Sciatic nerve (tissue), 2 donors: ENCODE results near the gene VPS33B. TPM values are rescaled to one million over a fixed set of nuclear protein-coding genes. Genes with fewer than 3 reads are reported as not detected.
"Not testable (repeated sequence)": the region's sequence is repeated elsewhere in the genome, so short reads cannot be mapped to it uniquely, and the experiment has no call there.

Source experiments
- ATAC-seq: fragments of 200-7000 bp; cut with Tn5 transposase; one replicate; pipeline ENCODE4 v1.9.1; 2020; ENCODE audit warnings: mild to moderate bottlenecking, moderate library complexity
- DNase-seq: peaks from one replicate; pipeline ENCODE4 v3.0.0-alpha.2; 2020; ENCODE audit warnings: low spot score
- intact Hi-C: fragments of 100-400 bp; cut with DNase I; formaldehyde crosslinking; loops from one replicate; pipeline ENCODE4 v1.14.2; 2022
- total RNA-seq: library from RNA; stranded (reverse); fragmentation: NEBNext Ultra II Directional; extraction: Animal tissue kit (Norgen Biotek cat#: 25700); gene quantifications from one replicate; pipeline ENCODE4 v1.2.1, GENCODE V29; 2021
- donor health status: DM: no; HTN: no; CAD: no.
- donor health status: DM: no; HTN: no; CAD: no.

The VPS33B gene
- total RNA-seq, 1 donor from 2014 or later, result 13.0 TPM

DNA sequence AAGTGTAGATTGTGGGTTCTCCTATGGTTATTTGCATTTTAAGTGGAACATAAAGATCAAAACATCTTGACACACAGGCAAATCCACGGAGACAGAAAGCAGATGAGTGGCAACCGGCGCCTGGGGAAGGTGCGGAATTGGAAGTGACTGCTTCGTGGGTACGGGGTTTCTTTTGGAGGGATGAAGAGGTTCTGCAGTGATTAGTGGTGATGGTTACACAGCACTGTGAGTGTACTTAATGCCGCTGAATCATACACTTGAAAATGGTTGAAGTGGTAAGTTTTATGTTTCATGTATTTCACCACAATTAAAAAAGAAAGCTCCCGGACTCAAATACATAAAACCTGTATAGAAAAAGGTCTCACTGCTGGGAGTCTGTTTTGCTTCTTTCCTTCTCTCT lies 18.5 kb upstream of the VPS33B start:
- ATAC-seq, result no peak
- DNase-seq, result no peak
- intact Hi-C loops, result no loop called here

DNA sequence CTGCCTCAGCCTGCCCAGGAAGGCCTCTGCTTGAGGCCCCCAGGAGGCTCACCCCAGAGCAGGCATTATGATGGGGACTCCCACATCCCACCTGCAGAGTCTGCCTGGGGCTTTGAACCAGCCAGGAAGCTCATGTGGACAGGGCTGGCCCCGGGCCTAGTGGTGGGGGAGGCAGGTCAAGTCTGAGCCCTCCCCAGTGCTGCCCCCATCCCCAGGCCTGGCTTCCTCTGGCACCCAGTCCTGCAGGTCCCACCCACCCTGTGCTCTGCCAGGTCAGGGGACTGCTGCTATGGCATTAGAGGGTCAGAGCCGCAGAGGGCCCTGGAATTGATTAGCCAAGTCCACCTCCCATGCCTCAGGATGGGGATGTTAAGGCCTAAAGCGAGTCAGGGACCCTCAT lies 17.6 kb upstream of the VPS33B start:
- intact Hi-C loops, result no loop called here
- ATAC-seq, result peak; percentile 10
- no peak for DNase-seq

DNA sequence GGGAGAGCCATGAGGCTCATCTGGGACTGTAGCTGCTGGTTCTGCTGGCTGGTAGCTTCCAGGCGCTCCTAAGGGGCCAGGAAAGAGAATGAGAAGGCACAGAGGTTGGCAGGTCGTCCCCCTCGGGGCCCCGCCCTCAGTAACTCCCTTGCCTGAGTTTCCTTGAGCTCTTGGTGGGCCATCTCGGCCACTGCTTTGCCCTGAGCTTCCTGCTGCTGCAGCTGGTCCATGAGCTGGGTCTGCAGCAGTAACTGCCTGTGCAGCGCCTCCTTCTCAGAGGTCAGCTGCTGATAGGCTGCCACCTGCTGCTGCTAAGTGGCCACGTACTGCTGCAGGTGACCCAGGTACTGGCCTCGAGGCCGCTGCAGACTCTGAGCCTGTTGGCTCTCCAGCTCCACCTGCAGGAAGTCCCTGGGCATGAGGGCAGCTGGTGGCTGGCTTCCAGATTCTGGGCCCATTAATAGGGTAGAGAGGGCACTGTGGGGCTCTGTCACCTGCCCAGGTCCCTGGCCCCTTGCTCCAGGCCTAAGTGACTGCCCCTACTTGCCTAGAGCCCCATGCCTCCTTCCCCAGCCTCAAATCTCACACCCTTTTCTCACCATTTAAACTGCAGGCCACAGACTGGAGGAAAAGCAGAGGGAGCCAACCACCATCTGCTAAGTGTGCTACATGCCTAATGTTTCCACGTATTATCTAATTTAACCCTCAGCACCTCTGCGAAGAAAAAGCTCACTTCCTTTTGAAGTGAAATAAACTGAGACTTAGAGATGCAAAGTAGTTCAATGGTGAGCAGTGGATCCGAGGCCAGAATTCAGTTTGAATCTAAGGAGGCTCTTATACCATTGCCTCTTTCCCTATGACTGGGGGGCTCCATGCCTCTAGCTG lies 10.8 kb upstream of the VPS33B start:
- intact Hi-C loops, result no loop called here
- no peak for ATAC-seq
- DNase-seq, result no peak

DNA sequence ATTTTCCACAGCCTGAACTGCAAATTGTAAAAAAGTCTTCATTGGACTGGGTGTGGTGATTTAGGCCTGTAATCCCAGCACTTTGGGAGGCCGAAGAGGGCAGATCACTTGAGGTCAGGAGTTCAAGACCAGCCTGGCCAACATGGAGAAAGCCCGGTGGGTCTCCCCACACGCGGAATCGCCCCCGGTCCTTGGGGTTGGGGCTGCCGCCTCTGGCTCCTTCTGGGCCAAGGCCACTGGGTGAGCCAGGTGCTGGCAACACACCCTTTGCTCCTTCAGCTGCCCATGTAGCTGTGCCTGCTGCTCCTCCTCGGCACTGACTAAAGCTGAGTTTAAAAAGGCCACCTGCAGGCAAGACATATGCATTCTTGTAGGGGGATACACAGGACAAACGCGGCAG lies 9.4 kb upstream of the VPS33B start:
- no peak for ATAC-seq
- intact Hi-C loops, result no loop called here
- no peak for DNase-seq

DNA sequence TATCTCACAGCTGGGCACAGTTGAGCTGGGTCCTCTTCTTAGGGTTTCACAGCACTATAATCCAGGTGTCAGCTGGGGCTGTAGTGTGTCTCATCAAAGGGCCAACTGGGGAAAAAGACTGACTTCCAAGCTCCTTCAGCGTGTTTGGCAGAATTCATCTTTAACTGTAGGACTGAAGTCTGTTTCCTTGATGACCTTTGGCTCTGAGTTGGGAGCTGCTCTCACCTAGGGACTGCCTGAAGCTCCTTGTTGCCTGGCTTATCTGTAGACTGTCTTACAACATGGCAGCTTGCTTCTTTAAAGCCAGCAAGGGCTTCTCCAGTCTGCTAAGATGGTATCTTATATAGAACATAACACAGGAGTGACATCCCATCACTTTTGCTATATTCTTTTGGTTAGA lies 5.3 kb upstream of the VPS33B start:
- ATAC-seq (no peak), DNase-seq (no peak)
- intact Hi-C loops, result no loop called here

DNA sequence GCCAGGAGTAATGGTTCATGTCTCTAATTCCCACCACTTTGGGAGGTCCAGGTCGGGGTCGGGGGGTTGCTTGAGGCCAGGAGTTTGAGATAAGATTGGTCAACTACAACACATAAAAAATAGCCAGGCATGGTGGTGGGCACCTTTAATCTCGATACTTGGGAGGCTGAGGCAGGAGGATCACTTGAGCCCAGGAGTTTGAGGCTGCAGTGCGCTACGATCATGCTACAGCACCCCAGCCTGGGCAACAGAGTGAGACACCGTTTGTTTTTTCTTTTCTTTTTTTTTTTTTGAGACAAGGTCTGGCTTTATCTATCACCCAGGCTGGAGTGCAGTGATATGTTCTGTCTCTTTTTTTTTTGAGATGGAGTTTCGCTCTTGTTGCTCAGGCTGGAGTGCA lies 1.3 kb upstream of the VPS33B start:
- DNase-seq (no peak), ATAC-seq (no peak)
- intact Hi-C loops, result no loop called here

DNA sequence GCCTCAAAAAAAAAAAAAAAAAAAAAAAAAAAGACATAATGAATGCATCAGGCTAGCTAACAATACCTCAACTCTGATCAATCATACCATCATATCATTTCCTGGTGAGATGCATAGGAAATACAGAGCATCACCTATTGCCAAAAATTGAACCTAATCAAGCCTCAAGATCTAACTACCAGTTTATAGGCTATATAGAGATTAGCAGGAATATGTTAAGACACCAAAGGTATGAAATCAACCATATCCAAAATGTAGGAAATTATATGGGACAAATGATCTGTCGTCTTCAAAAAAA lies 387 bp upstream of the VPS33B start:
- no peak for ATAC-seq
- DNase-seq, result no peak
- intact Hi-C loops, result no loop called here

DNA sequence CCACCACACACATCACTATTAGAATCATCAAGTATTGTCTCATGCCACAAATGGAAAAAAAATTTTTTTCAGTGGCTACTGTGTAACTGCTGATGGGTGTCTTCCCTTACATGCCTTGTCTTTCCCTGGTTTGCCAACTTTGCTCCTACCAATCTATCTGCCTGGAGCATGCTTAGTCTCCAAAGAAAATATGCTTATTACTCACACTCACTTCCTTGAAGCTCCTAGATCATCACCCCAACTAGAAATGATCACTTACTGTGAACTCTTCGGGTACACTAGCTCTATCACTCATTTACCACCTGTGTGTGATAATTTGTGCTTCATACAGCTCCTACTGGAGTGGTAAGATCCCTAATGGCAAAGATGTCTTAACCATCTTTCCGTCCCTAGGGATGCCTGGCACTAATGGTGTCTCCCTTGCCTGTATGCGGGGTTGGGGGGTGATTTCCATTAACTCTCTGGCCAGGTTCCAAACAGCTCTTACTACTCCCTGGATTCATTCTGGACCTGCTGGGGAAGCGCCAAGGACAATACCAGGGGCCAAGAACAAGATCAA lies 799 bp downstream of the VPS33B start:
- DNase-seq (no peak), ATAC-seq (no peak)
- intact Hi-C loops, result no loop called here

DNA sequence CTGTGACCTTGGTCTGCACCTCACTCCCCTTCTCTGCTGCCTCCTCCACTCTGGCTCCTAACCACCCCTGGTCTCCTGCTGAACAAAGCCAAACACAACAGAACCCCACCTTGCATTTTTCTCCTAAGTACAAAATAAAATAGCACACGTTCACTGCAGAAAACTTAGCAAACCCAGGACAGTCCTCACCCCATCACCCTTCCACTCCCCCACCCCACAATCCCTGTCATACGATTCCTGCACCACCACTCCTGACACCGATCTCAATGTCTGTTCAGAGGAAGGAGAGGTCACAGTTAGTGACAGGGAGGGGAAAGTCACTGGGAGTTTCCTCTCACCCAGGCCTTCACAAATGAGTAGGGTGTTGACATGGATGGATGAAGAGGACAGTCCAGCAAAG lies 4.2 kb downstream of the VPS33B start:
- no peak for DNase-seq
- intact Hi-C loops, result no loop called here
- no peak for ATAC-seq

DNA sequence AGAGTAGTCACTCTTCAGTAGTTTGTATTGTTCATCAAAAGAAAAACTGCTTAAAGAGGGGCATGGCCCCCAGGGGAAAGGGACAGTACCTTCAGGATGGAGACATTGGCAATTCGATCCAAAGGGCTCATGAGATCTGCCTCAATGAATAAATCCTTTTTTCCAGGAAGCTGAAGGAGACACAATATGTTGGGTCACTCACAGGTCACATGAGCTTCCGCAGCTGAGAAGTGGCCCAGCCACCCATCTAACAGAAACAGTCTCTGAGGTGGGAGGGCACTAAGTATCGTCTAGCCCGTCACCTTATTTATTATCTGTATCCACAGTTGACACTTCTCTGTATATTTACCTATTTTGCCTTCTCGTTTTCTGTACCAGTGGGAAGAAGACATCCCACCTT lies 4.7 kb downstream of the VPS33B start:
- DNase-seq, result no peak
- intact Hi-C loops, result no loop called here
- ATAC-seq, result no peak

DNA sequence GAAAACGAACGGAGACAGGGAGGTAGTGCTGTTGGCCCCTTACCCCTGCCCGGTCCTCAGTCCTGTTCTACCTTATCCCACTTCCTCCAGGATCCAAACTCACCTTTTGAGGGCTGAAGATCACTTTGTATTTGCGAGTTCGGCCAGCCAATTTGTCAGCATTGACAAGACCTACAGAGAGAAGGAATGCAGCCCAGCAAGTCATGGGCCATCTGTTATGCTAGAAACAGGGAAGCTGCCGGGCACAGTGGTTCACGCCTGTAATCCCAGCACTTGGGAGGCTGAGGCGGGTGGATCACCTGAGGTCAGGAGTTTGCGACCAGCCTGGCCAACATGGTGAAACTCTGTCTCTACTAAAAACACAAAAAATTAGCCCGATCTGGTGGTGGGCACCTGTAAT lies 8.7 kb downstream of the VPS33B start:
- DNase-seq, intact Hi-C loops, ATAC-seq: not testable (repeated sequence)

DNA sequence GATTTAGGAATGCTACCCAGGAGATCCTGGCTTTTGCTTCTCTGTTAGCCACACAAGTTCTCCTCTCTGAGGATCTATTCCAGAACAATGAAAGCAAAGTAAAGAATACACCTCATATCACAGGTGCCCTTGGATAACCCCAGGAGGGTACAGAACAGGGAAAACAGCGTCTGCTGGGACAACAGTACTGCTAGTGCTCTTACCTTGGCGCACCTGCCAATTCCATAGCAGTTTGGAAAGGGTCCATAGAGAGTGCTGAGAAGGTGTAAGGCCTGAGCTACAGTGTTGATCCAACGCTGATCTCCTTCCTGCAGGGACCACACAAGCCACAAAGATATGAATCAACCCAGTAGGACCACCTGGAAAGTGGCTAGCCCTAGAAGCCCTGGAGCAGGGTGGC lies 15.1 kb downstream of the VPS33B start:
- ATAC-seq, result no peak
- no peak for DNase-seq
- intact Hi-C loops, result no loop called here

DNA sequence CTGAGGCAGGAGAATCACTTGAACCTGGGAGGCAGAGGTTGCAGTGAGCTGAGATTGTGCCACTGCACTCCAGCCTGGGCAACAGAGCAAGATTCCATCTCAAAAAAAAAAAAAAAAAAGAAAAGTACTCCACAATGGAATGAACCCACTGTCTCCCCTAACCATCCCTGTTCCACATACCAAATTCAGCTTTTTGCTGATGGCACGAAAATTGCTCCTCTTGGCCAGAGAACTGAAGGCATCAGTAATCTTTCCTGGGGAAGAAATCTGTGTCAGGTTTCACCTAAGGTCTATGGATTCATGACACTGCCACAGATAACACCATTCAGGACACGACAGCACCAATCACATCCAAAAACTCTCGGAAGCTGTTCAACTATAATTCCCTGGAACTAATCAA lies 21.2 kb downstream of the VPS33B start:
- ATAC-seq, result no peak
- intact Hi-C loops, result no loop called here
- DNase-seq, result no peak

DNA sequence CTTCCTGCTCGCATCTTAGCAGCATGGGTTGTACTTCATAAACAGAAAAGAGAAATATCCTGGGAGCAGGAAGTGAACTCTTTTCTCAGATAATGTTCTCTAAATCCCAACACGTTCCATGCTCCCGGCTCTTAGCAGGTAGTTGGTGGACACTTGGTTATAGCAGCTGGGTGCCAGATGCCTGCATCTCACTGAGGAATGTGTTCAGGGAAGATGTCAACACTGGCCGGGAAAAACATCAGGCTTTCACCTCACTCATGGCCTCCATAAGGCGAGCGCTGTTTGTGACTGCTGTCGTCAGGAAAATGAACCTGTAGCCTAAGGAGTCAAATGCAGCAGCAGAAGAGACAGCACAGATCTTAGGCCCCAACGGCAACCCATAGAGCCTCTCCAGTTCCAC lies 23.7 kb downstream of the VPS33B start:
- ATAC-seq (no peak), DNase-seq (no peak)
- intact Hi-C loops, result no loop called here

DNA sequence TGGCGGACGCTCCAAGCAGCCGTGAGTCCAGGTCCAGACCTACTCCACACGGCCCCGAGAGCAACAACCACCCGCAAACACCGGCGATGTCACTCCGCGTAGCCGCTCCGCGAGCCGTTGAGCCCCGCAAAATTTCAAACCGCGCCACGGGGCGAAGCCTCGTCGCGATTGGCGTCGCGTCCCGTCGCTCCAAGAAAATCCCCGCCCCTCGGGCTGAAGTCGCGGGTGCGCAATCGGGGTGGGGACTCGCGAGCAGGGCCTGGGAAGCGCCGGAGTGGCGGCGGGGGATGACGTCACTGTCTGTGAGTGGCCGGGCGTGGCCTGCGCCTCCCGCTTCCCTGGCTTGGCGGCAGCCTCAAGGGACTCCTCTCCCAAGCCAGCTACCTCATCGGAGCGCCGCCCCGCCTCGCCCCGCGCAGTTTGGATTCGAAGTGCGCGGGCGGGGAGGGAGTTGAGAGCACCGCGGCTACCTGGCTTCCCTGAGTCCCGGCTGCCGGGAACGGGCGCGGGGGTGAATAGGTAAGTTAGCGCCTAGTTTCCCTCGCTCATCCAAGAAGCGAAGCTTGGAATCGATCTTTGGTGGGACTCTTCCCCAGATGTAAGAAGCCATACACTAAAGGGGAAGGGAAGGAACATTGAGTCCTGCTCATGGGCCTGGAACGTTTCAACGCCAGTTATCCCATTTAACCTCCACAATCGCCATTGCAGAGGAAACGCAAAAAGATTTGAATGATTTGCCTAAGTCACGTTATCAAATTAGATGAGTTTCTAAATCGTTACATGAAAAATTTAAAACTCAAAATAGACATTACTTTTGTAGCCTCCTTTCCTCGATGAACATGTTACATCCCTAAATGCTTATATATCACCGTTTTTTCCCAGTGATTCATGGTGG lies 27.7 kb downstream of the VPS33B start, which contains the start of gene PRC1:
TSS of gene PRC1 (minus strand) at position 119 of the 895 bp plus-strand sequence. CDS start at position 1, 118 bp downstream.
- ATAC-seq, result peak; percentile 100
- intact Hi-C loops, result no loop called here
- DNase-seq, result peak; percentile 99

DNA sequence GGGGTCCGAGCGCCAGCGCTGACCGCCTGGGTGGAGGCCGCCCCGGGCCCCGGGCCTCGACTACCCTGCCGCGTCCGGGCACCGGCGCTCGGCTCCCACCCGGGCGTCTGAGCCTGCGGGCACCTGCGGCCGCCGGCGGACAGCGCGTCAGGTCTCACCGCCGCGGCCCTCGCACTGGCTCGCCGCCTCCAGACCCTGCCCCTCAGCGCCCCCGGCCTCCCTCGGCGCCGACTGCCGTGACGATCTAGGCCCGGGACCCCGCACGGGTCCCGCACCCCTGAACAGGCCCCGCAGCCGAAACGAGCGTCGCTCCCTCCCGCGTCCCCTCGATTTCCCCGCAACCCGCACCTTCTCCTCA lies 28.4 kb downstream of the VPS33B start:
- ATAC-seq, result no peak
- intact Hi-C loops, result no loop called here
- peak; percentile 60 for DNase-seq

DNA sequence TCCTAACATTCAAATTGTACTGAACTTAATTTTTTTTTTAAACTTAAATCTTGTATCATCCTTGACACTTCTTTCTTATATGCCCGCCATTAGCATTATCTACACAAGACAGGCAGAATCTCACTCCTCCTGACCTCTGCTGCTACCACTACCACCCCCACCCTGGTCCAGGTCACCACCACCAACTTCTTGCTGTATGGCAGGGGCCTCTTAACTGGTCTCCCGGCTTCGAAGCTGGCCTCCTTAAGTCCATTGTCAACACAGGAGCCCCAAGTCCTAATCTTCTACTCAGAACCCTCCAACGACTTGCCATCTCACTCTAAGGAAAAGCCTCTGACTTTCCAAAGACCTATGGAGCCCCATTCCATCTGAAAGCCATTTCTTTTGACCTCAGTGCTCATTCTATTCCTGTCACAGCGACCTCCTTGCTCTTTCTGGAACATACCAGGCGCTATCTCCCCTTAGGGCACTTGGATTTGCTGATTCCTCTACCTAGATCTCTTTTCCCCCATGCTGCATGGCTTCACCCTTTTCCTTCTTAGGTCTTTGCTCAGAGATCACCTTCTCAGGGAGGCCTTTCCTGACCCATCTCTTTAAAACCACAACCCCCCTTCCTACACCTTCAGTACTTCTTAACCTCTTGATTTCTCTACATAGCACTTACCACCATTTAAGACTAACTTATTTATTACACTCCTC lies 30.7 kb downstream of the VPS33B start:
- DNase-seq (no peak), ATAC-seq (no peak)
- intact Hi-C loops, result no loop called here

DNA sequence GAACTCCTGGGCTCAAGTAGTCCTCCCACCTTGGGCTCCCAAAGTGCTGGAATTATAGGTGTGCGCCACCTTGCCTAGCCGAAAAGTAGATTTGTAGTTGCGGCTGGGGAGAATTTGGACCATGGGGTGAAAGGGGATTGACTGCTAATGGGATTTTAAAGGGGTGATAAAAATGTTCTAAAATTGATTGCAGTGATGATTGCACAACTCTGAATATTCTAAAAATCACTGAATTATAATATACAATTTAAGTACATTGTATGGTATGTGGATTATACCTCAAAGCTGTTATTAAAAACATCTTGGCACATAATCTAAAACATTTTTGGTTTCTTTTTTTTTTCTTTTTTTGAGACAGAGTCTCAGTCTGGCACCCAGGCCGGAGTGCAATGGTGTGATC lies 31.9 kb downstream of the VPS33B start:
- intact Hi-C loops, result no loop called here
- ATAC-seq, result no peak
- DNase-seq, result no peak

DNA sequence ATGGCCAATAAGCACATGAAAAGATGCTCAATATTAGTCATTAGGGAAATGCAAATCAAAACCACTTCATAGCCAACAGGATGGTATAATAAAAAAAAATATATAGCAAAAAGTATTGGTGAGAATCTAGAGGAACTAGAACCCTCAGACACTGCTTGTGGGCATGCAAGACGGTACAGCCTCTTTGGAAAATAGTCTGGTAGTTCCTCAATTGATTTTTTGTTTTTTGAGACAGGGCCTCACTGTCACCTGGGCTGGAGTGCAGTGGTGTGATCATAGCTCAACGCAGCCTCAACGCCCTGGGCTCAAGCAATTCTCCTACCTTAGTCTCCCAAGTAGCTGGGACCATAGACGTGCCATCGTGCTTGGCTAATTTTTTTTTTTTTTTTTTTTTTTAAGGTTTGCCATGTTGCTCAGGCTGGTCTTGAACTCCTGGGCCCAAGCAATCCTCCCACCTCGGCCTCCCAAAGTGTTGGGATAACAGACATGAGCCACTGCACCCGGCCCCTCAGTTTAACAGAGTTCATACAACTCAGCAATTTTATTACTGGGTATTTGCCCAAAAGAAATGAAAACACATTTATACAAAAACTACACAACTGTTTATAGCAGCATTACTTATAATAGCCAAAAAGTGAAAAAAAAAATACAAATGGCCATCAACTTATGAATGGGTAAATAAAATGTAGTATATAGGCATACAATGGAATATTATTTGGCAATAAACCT lies 33.2 kb downstream of the VPS33B start:
- intact Hi-C loops, result no loop called here

More for the DNA sequence above, 33.2 kb downstream of the VPS33B start:
- DNase-seq (no peak), ATAC-seq (no peak)
